Muscle layer of duodenum (tissue), 2 donors: ENCODE data around the gene IMPDH2.
A peak's percentile ranks its signal among the peaks of the same experiment; 100 is the strongest.
"Not testable (repeated sequence)": the region's sequence is repeated elsewhere in the genome, so short reads cannot be mapped to it uniquely, and the experiment has no call there.

Experiments used
- H3K27ac ChIP-seq: one replicate; pipeline ENCODE4 v1.7.0; 2013; ENCODE audit warnings: mild to moderate bottlenecking, low read length
- H3K27me3 ChIP-seq: one replicate; pipeline ENCODE4 v1.7.0; 2013; ENCODE audit warnings: low read depth, mild to moderate bottlenecking, control low read depth, low read length
- H3K36me3 ChIP-seq, 2 donors: one replicate each; pipeline ENCODE4 v1.7.0; 2013; ENCODE audit warnings: low read length in 2 of 2, control low read depth in 1 of 2, mild to moderate bottlenecking in 1 of 2; ENCODE audit not compliant: insufficient read depth in 2 of 2, control insufficient read depth in 1 of 2
- H3K4me1 ChIP-seq, 2 donors: one replicate each; pipeline ENCODE4 v1.7.0; 2013; ENCODE audit warnings: low read length in 2 of 2, mild to moderate bottlenecking in 2 of 2, control low read depth in 1 of 2, moderate library complexity in 1 of 2; ENCODE audit not compliant: insufficient read depth in 2 of 2, control insufficient read depth in 1 of 2
- H3K4me3 ChIP-seq, 2 donors: one replicate each; pipeline ENCODE4 v1.7.0; 2013; ENCODE audit warnings: low read length in 2 of 2, low read depth in 1 of 2, mild to moderate bottlenecking in 1 of 2
- H3K9me3 ChIP-seq, 2 donors: one replicate each; pipeline ENCODE4 v1.7.0; 2013; ENCODE audit warnings: low read length in 2 of 2, control low read depth in 1 of 2, mild to moderate bottlenecking in 1 of 2; ENCODE audit not compliant: control insufficient read depth in 1 of 2
- donor health status: healthy.

Gene IMPDH2

GRCh38 chr3:49013738-49014660 lies 15.2 kb downstream of the IMPDH2 start:
- Histone ChIP-seq H3K27me3 (no peaks in the 10 kb centered on the region), H3K36me3 (peaks cover 35 to 53% of the 10 kb centered on the region in 2 donors), H3K9me3 (no peaks in the 10 kb centered on the region), H3K4me1 (peaks cover 4 to 23% of the 10 kb centered on the region in 2 donors), H3K27ac (no peak overlapping the region), H3K4me3 (no peak overlapping the region)

GRCh38 chr3:49013113-49013737 lies 16.0 kb downstream of the IMPDH2 start:
- no peaks in the 10 kb centered on the region for H3K27me3 ChIP-seq
- H3K27ac ChIP-seq = no peak overlapping the region
- H3K4me1 ChIP-seq = peaks cover 4 to 29% of the 10 kb centered on the region in 2 donors
- no peak overlapping the region for H3K4me3 ChIP-seq
- H3K9me3 ChIP-seq = no peaks in the 10 kb centered on the region
- peaks cover 35 to 53% of the 10 kb centered on the region in 2 donors for H3K36me3 ChIP-seq

- peaks cover 3 to 30% of the 10 kb centered on the region in 2 donors for H3K4me1 ChIP-seq
- H3K27ac ChIP-seq = no peak overlapping the region
- no peak overlapping the region for H3K4me3 ChIP-seq
- no peaks in the 10 kb centered on the region for H3K9me3 ChIP-seq
- H3K36me3 ChIP-seq = peaks cover 35 to 53% of the 10 kb centered on the region in 2 donors
- H3K27me3 ChIP-seq = no peaks in the 10 kb centered on the region
Observed at GRCh38 chr3:49012441-49013017, 16.7 kb downstream of the IMPDH2 start.

GRCh38 chr3:49009396-49009795 lies 19.8 kb downstream of the IMPDH2 start:
- peaks cover 0 to 33% of the 10 kb centered on the region in 2 donors for H3K4me1 ChIP-seq
- H3K36me3 ChIP-seq = peaks cover 13 to 31% of the 10 kb centered on the region in 2 donors
- H3K4me3 ChIP-seq = no peak overlapping the region
- no peak overlapping the region for H3K27ac ChIP-seq
- H3K27me3 ChIP-seq = no peaks in the 10 kb centered on the region
- no peaks in the 10 kb centered on the region for H3K9me3 ChIP-seq

GRCh38 chr3:49008627-49009026 lies 20.6 kb downstream of the IMPDH2 start:
- Histone ChIP-seq H3K4me1 (peaks cover 0 to 33% of the 10 kb centered on the region in 2 donors), H3K4me3 (peak overlapping the region; percentile 77 to 87), H3K36me3 (peaks cover 11 to 23% of the 10 kb centered on the region in 2 donors), H3K27ac (peak overlapping the region; percentile 75)
- H3K9me3 ChIP-seq, H3K27me3 ChIP-seq: not testable (repeated sequence)

GRCh38 chr3:49007771-49008528 lies 21.2 kb downstream of the IMPDH2 start:
- Histone ChIP-seq H3K27me3 (no peaks in the 10 kb centered on the region), H3K4me3 (peak overlapping the region; percentile 77 to 87), H3K27ac (peak overlapping the region; percentile 95), H3K9me3 (no peaks in the 10 kb centered on the region), H3K4me1 (peaks cover 0 to 31% of the 10 kb centered on the region in 2 donors), H3K36me3 (peaks cover 11 to 18% of the 10 kb centered on the region in 2 donors)

- Histone ChIP-seq H3K27me3 (no peaks in the 10 kb centered on the region), H3K9me3 (no peaks in the 10 kb centered on the region), H3K27ac (peak within 1 kb of the TSS; percentile 95), H3K4me1 (peaks cover 0 to 24% of the 10 kb centered on the region in 2 donors), H3K36me3 (peaks cover 10% of the 10 kb centered on the region in 2 donors), H3K4me3 (peak within 1 kb of the TSS; percentile 77 to 87)
Observed at GRCh38 chr3:49007068-49007770, 22.0 kb downstream of the IMPDH2 start, which contains the start of gene WDR6. TSS of gene WDR6 (plus strand) at chr3:49007391. CDS start at chr3:49007432, 41 bp downstream.

- H3K27me3 ChIP-seq = no peaks in the 10 kb centered on the region
- no peaks in the 10 kb centered on the region for H3K9me3 ChIP-seq
- H3K36me3 ChIP-seq = peaks cover 3 to 4% of the 10 kb centered on the region in 2 donors
- H3K4me3 ChIP-seq = peak overlapping the region; percentile 77 to 87
- peaks cover 0 to 21% of the 10 kb centered on the region in 2 donors for H3K4me1 ChIP-seq
- H3K27ac ChIP-seq = peak overlapping the region; percentile 95
Observed at GRCh38 chr3:49006408-49007067, 22.7 kb downstream of the IMPDH2 start.

GRCh38 chr3:49005998-49006397 lies 23.2 kb downstream of the IMPDH2 start:
- H3K4me1 ChIP-seq = peaks cover 0 to 21% of the 10 kb centered on the region in 2 donors
- no peak overlapping the region for H3K27ac ChIP-seq
- peak overlapping the region; percentile 77 to 87 for H3K4me3 ChIP-seq
- no peaks in the 10 kb centered on the region for H3K36me3 ChIP-seq
- no peaks in the 10 kb centered on the region for H3K27me3 ChIP-seq
- no peaks in the 10 kb centered on the region for H3K9me3 ChIP-seq

GRCh38 chr3:49005303-49005680 lies 23.9 kb downstream of the IMPDH2 start:
- Histone ChIP-seq H3K27ac (no peak overlapping the region), H3K4me1 (peaks cover 0 to 21% of the 10 kb centered on the region in 2 donors), H3K27me3 (no peaks in the 10 kb centered on the region), H3K4me3 (no peak overlapping the region), H3K9me3 (no peaks in the 10 kb centered on the region), H3K36me3 (no peaks in the 10 kb centered on the region)
